NCI-H2107 treated with DMSO at 0.1 percent for 48 hours (cell line): ENCODE results near the gene PLGRKT.
"Not testable (repeated sequence)": the region's sequence is repeated elsewhere in the genome, so short reads cannot be mapped to it uniquely, and the experiment has no call there.

Source experiments
- DNase-seq: peaks from one replicate; lab custom pipeline; 2025; ENCODE audit not compliant: unreplicated experiment; lab: John Stamatoyannopoulos, UW

The PLGRKT gene

GRCh38 chr9:5433328-5433727 lies 4.4 kb downstream of the PLGRKT start:
- not testable (repeated sequence) for DNase-seq

- DNase-seq = not testable (repeated sequence)
These were observed 4.8 kb downstream of the PLGRKT start for GRCh38 chr9:5432890-5433289.

- no peak for DNase-seq
These were observed 6.8 kb downstream of the PLGRKT start for GRCh38 chr9:5430912-5431311.

GRCh38 chr9:5429873-5430564 lies 7.7 kb downstream of the PLGRKT start:
- no peak for DNase-seq

GRCh38 chr9:5428794-5429528 lies 8.8 kb downstream of the PLGRKT start:
- DNase-seq = no peak

GRCh38 chr9:5428172-5428571 lies 9.6 kb downstream of the PLGRKT start:
- DNase-seq = no peak

GRCh38 chr9:5427005-5427404 lies 10.7 kb downstream of the PLGRKT start:
- no peak for DNase-seq

GRCh38 chr9:5425006-5425628 lies 12.6 kb downstream of the PLGRKT start:
- DNase-seq = no peak

- DNase-seq = no peak
These were observed 15.4 kb downstream of the PLGRKT start for GRCh38 chr9:5422276-5422675.

- DNase-seq = no peak
These were observed 16.6 kb downstream of the PLGRKT start for GRCh38 chr9:5421163-5421562.

GRCh38 chr9:5419987-5420386 lies 17.7 kb downstream of the PLGRKT start:
- no peak for DNase-seq

GRCh38 chr9:5418481-5418880 lies 19.2 kb downstream of the PLGRKT start:
- DNase-seq = no peak

- no peak for DNase-seq
These were observed 20.8 kb downstream of the PLGRKT start for GRCh38 chr9:5416953-5417352.

GRCh38 chr9:5408596-5408995 lies 29.1 kb downstream of the PLGRKT start:
- DNase-seq = no peak

- DNase-seq = no peak
These were observed 35.5 kb downstream of the PLGRKT start for GRCh38 chr9:5402217-5402616.

GRCh38 chr9:5397547-5397946 lies 40.2 kb downstream of the PLGRKT start:
- not testable (repeated sequence) for DNase-seq

- no peak for DNase-seq
These were observed 42.3 kb downstream of the PLGRKT start for GRCh38 chr9:5395428-5395827.

GRCh38 chr9:5393976-5394375 lies 43.7 kb downstream of the PLGRKT start:
- DNase-seq = not testable (repeated sequence)

- no peak for DNase-seq
These were observed 44.2 kb downstream of the PLGRKT start for GRCh38 chr9:5393497-5393896.

- DNase-seq = no peak
These were observed 45.4 kb downstream of the PLGRKT start for GRCh38 chr9:5392285-5392684.

- no peak for DNase-seq
These were observed 48.5 kb downstream of the PLGRKT start for GRCh38 chr9:5389109-5389732.
